GM21825 (cell line): ENCODE measurements around the gene NTMT1.
"Not testable (repeated sequence)": the region's sequence is repeated elsewhere in the genome, so short reads cannot be mapped to it uniquely, and the experiment has no call there.

Source experiments
- ATAC-seq: cut with Tn5 transposase; IDR thresholded peaks from one replicate; pipeline ENCODE4 v1.9.1; 2021; ENCODE audit warnings: mild to moderate bottlenecking, moderate library complexity; ENCODE audit not compliant: unreplicated experiment

The NTMT1 gene

GRCh38 chr9:129649726-129650679 is 24.0 kb downstream of the NTMT1 start:
- no peak for ATAC-seq

- no peak for ATAC-seq
Measured at GRCh38 chr9:129650680-129651235, 24.8 kb downstream of the NTMT1 start.

- ATAC-seq = no peak
Measured at GRCh38 chr9:129653823-129654553, 28.0 kb downstream of the NTMT1 start.

- no peak for ATAC-seq
Measured at GRCh38 chr9:129654554-129655040, 28.6 kb downstream of the NTMT1 start.

- no peak for ATAC-seq
Measured at GRCh38 chr9:129655154-129655553, 29.2 kb downstream of the NTMT1 start.

- no peak for ATAC-seq
Measured at GRCh38 chr9:129655696-129656095, 29.7 kb downstream of the NTMT1 start.

GRCh38 chr9:129656795-129657390 is 30.9 kb downstream of the NTMT1 start:
- ATAC-seq = no peak

GRCh38 chr9:129661029-129661428 is 35.1 kb downstream of the NTMT1 start:
- ATAC-seq = no peak

- ATAC-seq = not testable (repeated sequence)
Measured at GRCh38 chr9:129662239-129662638, 36.3 kb downstream of the NTMT1 start.

- ATAC-seq = no peak
Measured at GRCh38 chr9:129664746-129665388, 38.9 kb downstream of the NTMT1 start.

- ATAC-seq = no peak
Measured at GRCh38 chr9:129665389-129665775, 39.4 kb downstream of the NTMT1 start, which contains the start of gene PRRX2. TSS of gene PRRX2 (plus strand) at chr9:129665647. CDS start at chr9:129665868, 221 bp downstream.

- no peak for ATAC-seq
Measured at GRCh38 chr9:129665814-129666520, 40.0 kb downstream of the NTMT1 start.

- ATAC-seq = no peak
Measured at GRCh38 chr9:129666575-129666974, 40.6 kb downstream of the NTMT1 start.

GRCh38 chr9:129667378-129667777 is 41.4 kb downstream of the NTMT1 start:
- ATAC-seq = no peak

GRCh38 chr9:129667850-129668249 is 41.9 kb downstream of the NTMT1 start:
- ATAC-seq = no peak

- ATAC-seq = no peak
Measured at GRCh38 chr9:129669141-129669718, 43.3 kb downstream of the NTMT1 start.

GRCh38 chr9:129669946-129670345 is 44.0 kb downstream of the NTMT1 start:
- no peak for ATAC-seq

- no peak for ATAC-seq
Measured at GRCh38 chr9:129671065-129671464, 45.1 kb downstream of the NTMT1 start.

- ATAC-seq = no peak
Measured at GRCh38 chr9:129671519-129671918, 45.6 kb downstream of the NTMT1 start.
